SK-N-SH (cell line): Measurements from ENCODE around the gene TBP. TPM values are rescaled to one million over a fixed set of nuclear protein-coding genes. Genes with fewer than 3 reads are reported as not detected.
A peak's percentile ranks its signal among the peaks of the same experiment; 100 is the strongest.

Experiments used
- CTCF ChIA-PET: fragments of 300-600, 350-600 bp; formaldehyde crosslinking; extraction: SDS; loops from one replicate; lab custom pipeline; 2021; lab: Yijun Ruan, JAX
- POLR2A ChIA-PET: fragments of 350-600 bp; sonication (Branson Sonifier 250); formaldehyde crosslinking; extraction: SDS; loops from one replicate; lab custom pipeline; 2020; ENCODE audit warnings: antibody characterized with exemption, inconsistent platforms; lab: Yijun Ruan, JAX
- DNase-seq: peaks from one replicate; pipeline ENCODE4 v3.0.0; 2012
- H2AFZ ChIP-seq: fragments of 200-600 bp; sonication (generic); 2 replicates; pipeline ENCODE4 v1.8.1; 2016; ENCODE audit warnings: antibody characterized with exemption, mild to moderate bottlenecking, low read depth
- H3F3A ChIP-seq: fragments of 200-600 bp; sonication (generic); replicated peaks from 2 replicates; pipeline ENCODE3; 2016; ENCODE audit warnings: antibody characterized with exemption, mild to moderate bottlenecking; ENCODE audit not compliant: insufficient read depth
- H3K27ac ChIP-seq, 2 experiments: fragments of 200-500 bp in 1 of 2; fragments of 200-600 bp in 1 of 2; sonication (Bioruptor generic) in 1 of 2; sonication (generic), shearing (Covaris generic) in 1 of 2; 2 replicates each; pipeline versions ENCODE4 v1.5.1 to v1.6.1; 2014 to 2016; ENCODE audit warnings: low read depth in 2 of 2, inconsistent platforms in 1 of 2, low read length in 1 of 2, mild to moderate bottlenecking in 1 of 2, mixed read lengths in 1 of 2
- H3K27me3 ChIP-seq: fragments of 200-600 bp; sonication (generic), shearing (Covaris generic); 2 replicates; pipeline ENCODE4 v1.6.1; 2016; ENCODE audit warnings: mixed run types; ENCODE audit not compliant: insufficient read depth
- H3K36me3 ChIP-seq, 2 experiments: fragments of 200-500 bp in 1 of 2; fragments of 200-600 bp in 1 of 2; sonication (Bioruptor generic) in 1 of 2; sonication (generic) in 1 of 2; replicated peaks in 1 of 2; 2 replicates each; pipeline versions ENCODE3 to v1.5.1; 2014 to 2016; ENCODE audit warnings: low read length in 1 of 2, mild to moderate bottlenecking in 1 of 2; ENCODE audit not compliant: insufficient read depth in 2 of 2, control insufficient read depth in 1 of 2
- H3K4me1 ChIP-seq, 2 experiments: fragments of 200-500 bp in 1 of 2; fragments of 200-600 bp in 1 of 2; sonication (Bioruptor generic) in 1 of 2; sonication (generic), shearing (Covaris generic) in 1 of 2; 2 replicates each; pipeline versions ENCODE4 v1.5.1 to v1.6.1; 2014 to 2016; ENCODE audit warnings: low read depth in 1 of 2, low read length in 1 of 2, mixed run types in 1 of 2; ENCODE audit not compliant: insufficient read depth in 2 of 2, control insufficient read depth in 1 of 2
- H3K4me2 ChIP-seq: fragments of 200-600 bp; sonication (generic), shearing (Covaris generic); 2 replicates; pipeline ENCODE4 v1.6.1; 2017; ENCODE audit warnings: mixed run types
- H3K4me3 ChIP-seq, 2 experiments: fragments of 200-500 bp in 1 of 2; fragments of 200-600 bp in 1 of 2; sonication (Bioruptor generic) in 1 of 2; sonication (generic), shearing (Covaris generic) in 1 of 2; 2 replicates each; pipeline versions ENCODE4 v1.5.1 to v1.8.1; 2014 to 2016; ENCODE audit warnings: low read depth in 2 of 2, inconsistent platforms in 1 of 2, low read length in 1 of 2, mild to moderate bottlenecking in 1 of 2, mixed read lengths in 1 of 2, moderate library complexity in 1 of 2
- H3K79me2 ChIP-seq: fragments of 200-600 bp; sonication (generic); 2 replicates; pipeline ENCODE4 v1.8.1; 2017; ENCODE audit warnings: mild to moderate bottlenecking; ENCODE audit not compliant: insufficient read depth
- H3K9ac ChIP-seq: fragments of 200-600 bp; sonication (generic); 2 replicates; pipeline ENCODE4 v1.6.1; 2017; ENCODE audit warnings: mixed run types
- H3K9me2 ChIP-seq: fragments of 200-600 bp; sonication (generic); 2 replicates; pipeline ENCODE4 v1.6.1; 2017; ENCODE audit warnings: mixed run types
- H3K9me3 ChIP-seq: fragments of 200-600 bp; sonication (generic); 2 replicates; pipeline ENCODE4 v1.6.1; 2017; ENCODE audit warnings: mixed run types, mild to moderate bottlenecking, moderate library complexity
- H4K20me1 ChIP-seq: fragments of 200-600 bp; sonication (generic); 2 replicates; pipeline ENCODE4 v1.6.1; 2017; ENCODE audit warnings: mild to moderate bottlenecking, mixed run types; ENCODE audit not compliant: insufficient read depth
- NFIC ChIP-seq: IDR thresholded peaks from 2 replicates; pipeline ENCODE4 v1.4.0; 2012; ENCODE audit warnings: borderline replicate concordance
- POLR2AphosphoS5 ChIP-seq: IDR thresholded peaks from 2 replicates; pipeline ENCODE4 v1.6.1; 2012; ENCODE audit warnings: low read depth, low read length
- RAD21 ChIP-seq: IDR thresholded peaks from 2 replicates; pipeline ENCODE4 v1.6.1; 2012; ENCODE audit warnings: mild to moderate bottlenecking, low read length
- RCOR1 ChIP-seq: fragments of 150-350 bp; IDR thresholded peaks from 2 replicates; pipeline ENCODE4 v1.6.1; 2017; ENCODE audit warnings: antibody characterized with exemption, low read length
- SMC3 ChIP-seq: IDR thresholded peaks from 2 replicates; pipeline ENCODE4 v1.6.1; 2012; ENCODE audit warnings: low read depth, low read length, improper control_type of control experiment
- TEAD4 ChIP-seq: IDR thresholded peaks from 2 replicates; pipeline ENCODE4 v1.4.0; 2012; ENCODE audit warnings: mild to moderate bottlenecking, borderline replicate concordance; ENCODE audit not compliant: insufficient read depth
- USF1 ChIP-seq: IDR thresholded peaks from 2 replicates; pipeline ENCODE4 v1.4.0; 2012; ENCODE audit warnings: low read depth, borderline replicate concordance
- YY1 ChIP-seq: IDR thresholded peaks from 2 replicates; pipeline ENCODE4 v1.4.0; 2012; ENCODE audit warnings: low read depth, mild to moderate bottlenecking
- WGBS: methylation state at CpG from one replicate; pipeline ENCODE4 v1.1.6; 2017; ENCODE audit warnings: low lambda C conversion rate; 5-methylcytosine and 5-hydroxymethylcytosine counted together
- polyA plus RNA-seq, 3 experiments: library from polyadenylated mRNA; depleted of rRNA; stranded (reverse); fragments of >200 nt; gene quantifications; 2 replicates each; pipeline ENCODE4 v1.2.3, GENCODE V29; 2012
- TF ChIP-seq, protein P1 (sequence below): fragments of 200-600 bp; sonication (generic); IDR thresholded peaks from 2 replicates; pipeline ENCODE4 v1.6.1; 2017; ENCODE audit warnings: antibody characterized with exemption, mild to moderate bottlenecking, moderate library complexity

Gene TBP
- polyA plus RNA-seq, 1 of the 3 experiments (the other 2 are of a cell fraction) = 45.5 TPM

- TF ChIP-seq USF1 = no peak
Measured at GRCh38 chr6:170572704-170573466, 18.7 kb downstream of the TBP start (continued).

- ChIA-PET POLR2A (interaction anchor here (0.8 kb wide), 1 partner anchor 15 kb away, joined by 4 read pairs; no protein-coding TSS in a partner anchor), CTCF (interaction anchor here (1.1 to 1.5 kb wide), 5 partner anchors 9 to 19 kb away, joined by 3 to 5 read pairs (median 4); no protein-coding TSS in a partner anchor)
- no peak overlapping the region for H3K27ac ChIP-seq
- H3K36me3 ChIP-seq = peaks cover 78 to 89% of the 10 kb centered on the region in 2 experiments
- H3K4me1 ChIP-seq = no peaks in the 10 kb centered on the region
- no peak overlapping the region for H3K9ac ChIP-seq
- TF ChIP-seq RAD21 = no peak
- TF ChIP-seq POLR2AphosphoS5 = no peak; the same call in 1 of the 2 replicates
- no peak for TF ChIP-seq NFIC
- peak; percentile 30; the same call in 1 of the 2 replicates for TF ChIP-seq SMC3
- TF ChIP-seq, protein P1, sequence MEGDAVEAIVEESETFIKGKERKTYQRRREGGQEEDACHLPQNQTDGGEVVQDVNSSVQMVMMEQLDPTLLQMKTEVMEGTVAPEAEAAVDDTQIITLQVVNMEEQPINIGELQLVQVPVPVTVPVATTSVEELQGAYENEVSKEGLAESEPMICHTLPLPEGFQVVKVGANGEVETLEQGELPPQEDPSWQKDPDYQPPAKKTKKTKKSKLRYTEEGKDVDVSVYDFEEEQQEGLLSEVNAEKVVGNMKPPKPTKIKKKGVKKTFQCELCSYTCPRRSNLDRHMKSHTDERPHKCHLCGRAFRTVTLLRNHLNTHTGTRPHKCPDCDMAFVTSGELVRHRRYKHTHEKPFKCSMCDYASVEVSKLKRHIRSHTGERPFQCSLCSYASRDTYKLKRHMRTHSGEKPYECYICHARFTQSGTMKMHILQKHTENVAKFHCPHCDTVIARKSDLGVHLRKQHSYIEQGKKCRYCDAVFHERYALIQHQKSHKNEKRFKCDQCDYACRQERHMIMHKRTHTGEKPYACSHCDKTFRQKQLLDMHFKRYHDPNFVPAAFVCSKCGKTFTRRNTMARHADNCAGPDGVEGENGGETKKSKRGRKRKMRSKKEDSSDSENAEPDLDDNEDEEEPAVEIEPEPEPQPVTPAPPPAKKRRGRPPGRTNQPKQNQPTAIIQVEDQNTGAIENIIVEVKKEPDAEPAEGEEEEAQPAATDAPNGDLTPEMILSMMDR = peak; percentile 43
- no peak for TF ChIP-seq RCOR1
- TF ChIP-seq TEAD4 = no peak
- no peaks in the 10 kb centered on the region for H3K27me3 ChIP-seq
- no peaks in the 10 kb centered on the region for H3K9me2 ChIP-seq
- H3K79me2 ChIP-seq = no peaks in the 10 kb centered on the region
- no peak for DNase-seq
- no peak overlapping the region for H3K4me3 ChIP-seq
- no peaks in the 10 kb centered on the region for H3K9me3 ChIP-seq
- H3K4me2 ChIP-seq = no peak overlapping the region
- WGBS = 92% methylated on average over 1 of the region's 1 CpG
- H3F3A ChIP-seq = peaks cover 24% of the 10 kb centered on the region
- no peaks in the 10 kb centered on the region for H4K20me1 ChIP-seq
- H2AFZ ChIP-seq = no peak overlapping the region
Measured at GRCh38 chr6:170575250-170575649, 21.1 kb downstream of the TBP start.

GRCh38 chr6:170578909-170579308 lies 24.7 kb downstream of the TBP start:
- Histone ChIP-seq H3K27ac (no peak overlapping the region), H4K20me1 (no peaks in the 10 kb centered on the region), H3K27me3 (no peaks in the 10 kb centered on the region), H3K36me3 (peaks cover 75 to 87% of the 10 kb centered on the region in 2 experiments), H2AFZ (no peak overlapping the region), H3K4me1 (peaks cover 0 to 9% of the 10 kb centered on the region in 2 experiments; a peak in 2 of 4 replicates), H3K9ac (no peak overlapping the region), H3K9me2 (no peaks in the 10 kb centered on the region), H3K9me3 (no peaks in the 10 kb centered on the region), H3F3A (peaks cover 24% of the 10 kb centered on the region), H3K4me3 (no peak overlapping the region), H3K79me2 (peaks cover 19% of the 10 kb centered on the region), H3K4me2 (no peak overlapping the region)
- CTCF ChIA-PET = no interaction called here
- TF ChIP-seq YY1 = no peak
- POLR2A ChIA-PET = no interaction called here
- DNase-seq = no peak
